DMS153 treated with DMSO at 0.1 percent for 48 hours (cell line): ENCODE data around the gene TMCO6.

ENCODE experiments used
- DNase-seq: peaks from one replicate; lab custom pipeline; 2025; ENCODE audit not compliant: unreplicated experiment; lab: John Stamatoyannopoulos, UW

The TMCO6 gene

DNA sequence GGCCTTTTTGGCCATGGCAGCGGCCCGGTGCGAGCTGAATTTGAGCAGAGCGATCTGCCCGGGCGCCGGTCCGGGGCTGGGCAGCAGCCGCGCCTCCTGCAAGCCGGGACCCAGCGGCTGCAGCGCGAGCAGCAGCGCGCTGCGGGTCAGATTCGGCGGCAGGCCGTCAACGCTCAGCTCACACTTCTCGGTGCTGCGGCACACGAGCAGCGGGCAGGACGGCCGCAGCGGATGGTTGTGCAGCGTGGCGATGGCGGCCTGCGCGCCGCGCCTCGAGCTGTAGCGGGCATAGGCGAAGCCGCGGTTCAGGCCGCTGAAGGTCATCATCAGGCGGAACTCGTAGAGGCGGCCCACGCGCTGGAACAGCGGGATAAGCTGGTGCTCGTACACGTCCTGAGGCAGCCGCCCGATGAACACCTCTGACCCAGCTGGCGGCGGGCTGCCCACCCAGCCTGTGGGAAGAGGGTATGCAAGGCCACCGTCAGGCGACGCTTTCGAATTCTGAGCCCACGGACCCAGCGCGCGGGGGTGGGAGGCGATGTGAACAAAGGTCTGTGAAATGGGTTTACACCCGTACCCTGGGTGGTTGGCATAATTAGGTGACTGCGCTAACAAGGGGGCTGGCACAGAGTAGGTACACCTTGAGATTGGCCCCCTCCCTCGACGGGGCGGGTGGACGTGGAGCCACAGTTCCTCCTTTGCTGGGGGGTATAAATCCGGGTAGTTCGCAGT lies 33.4 kb downstream of the TMCO6 start:
- DNase-seq, result no peak

DNA sequence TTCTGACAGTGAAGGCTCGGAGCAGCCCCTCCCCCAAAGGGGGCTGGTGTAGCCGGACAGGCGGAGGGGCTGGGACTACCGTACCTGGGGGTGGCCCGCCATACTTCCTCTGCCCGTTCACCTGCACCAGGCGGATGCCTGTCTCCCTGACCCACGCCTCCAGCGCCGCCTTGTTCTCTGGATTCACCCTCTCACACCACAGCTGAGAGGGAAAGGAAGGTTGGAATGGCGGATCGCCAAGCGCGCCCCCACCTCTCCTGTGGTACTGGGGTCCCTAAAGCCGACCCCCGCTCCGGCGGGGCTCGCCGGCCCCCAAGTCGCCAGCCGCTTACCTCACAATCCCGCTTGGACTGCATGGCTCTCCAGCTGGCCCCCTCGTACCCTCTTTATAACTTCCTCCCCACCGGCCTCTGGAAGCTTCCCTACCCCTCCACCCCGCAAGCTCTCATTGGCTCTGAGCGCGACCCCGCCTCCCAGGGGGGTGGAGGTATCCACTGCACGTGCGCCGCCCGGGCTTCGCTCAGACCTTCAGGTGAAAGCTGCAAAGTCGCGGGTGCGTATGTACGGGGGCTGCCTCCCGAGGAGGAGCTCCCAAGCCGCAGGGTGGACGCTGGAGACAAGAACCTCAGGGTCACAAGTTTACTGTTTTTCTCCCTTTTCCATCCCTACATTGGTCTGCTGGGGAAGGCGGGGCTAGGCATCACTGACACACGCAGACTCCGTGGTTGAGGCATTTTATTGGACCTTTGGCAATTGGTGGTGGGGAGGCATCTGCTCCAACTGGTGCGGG lies 34.1 kb downstream of the TMCO6 start, which contains the start of gene DND1:
TSS of gene DND1 (minus strand) at position 390 of the 790 bp plus-strand sequence. CDS start at position 356, 34 bp downstream.
- DNase-seq, result no peak

DNA sequence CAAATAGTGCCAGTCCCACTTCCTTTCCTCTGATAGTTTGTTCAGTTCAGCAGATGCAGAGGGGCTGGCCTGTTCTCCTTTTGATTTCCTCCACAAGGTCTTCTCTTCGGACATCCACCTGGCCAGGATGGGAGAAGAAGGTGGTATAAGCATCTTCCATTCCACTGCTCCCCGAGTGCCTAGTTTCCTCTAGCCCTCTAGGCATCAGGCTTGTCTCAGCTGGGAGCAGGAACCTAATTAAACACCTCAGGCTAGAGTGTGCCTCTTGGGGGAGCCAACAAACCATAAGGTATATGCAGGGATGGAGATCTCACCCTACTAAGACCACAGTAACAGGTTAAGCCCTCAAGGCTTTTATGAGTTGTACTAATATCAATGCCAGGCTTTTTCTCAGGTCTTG lies 35.0 kb downstream of the TMCO6 start:
- DNase-seq, result no peak

DNA sequence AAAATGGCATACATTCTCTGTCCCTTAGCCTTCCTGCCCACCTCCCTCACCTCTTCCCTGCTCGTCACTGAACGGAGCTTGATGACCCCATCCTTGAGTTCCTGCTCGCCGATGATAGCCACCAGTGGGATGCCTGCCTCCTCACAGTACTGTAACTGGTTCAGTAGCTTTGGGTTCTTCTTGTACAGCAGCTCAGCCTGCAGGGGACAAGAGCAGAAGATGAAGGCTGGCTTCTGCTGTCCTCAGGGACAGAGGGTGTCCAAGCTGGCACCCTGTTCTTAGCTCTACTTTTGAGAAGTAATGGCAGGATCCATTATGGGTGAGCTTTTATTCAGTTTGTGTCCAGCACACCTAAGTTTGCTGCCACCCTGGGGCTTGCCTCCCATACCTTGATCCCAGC lies 35.4 kb downstream of the TMCO6 start:
- no peak for DNase-seq

DNA sequence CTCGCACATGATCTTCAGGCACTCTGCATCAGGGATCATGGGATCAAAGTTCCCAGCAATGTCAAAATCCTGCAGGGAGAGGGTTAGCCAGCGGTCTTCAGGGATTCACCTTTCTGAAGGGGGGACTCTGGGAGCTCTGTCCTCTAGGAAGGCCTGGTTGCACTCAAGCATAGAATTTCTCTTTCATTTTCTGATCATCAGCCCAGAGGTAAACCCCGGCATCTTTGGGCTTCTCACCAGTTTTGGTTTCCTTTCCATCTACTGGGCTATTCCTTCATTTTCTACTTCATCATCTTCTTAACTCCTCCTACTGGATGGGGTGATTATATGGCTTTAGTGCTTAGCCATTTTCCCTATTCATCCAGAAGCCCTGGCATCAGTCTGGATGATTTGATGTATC lies 38.7 kb downstream of the TMCO6 start:
- DNase-seq, result no peak

DNA sequence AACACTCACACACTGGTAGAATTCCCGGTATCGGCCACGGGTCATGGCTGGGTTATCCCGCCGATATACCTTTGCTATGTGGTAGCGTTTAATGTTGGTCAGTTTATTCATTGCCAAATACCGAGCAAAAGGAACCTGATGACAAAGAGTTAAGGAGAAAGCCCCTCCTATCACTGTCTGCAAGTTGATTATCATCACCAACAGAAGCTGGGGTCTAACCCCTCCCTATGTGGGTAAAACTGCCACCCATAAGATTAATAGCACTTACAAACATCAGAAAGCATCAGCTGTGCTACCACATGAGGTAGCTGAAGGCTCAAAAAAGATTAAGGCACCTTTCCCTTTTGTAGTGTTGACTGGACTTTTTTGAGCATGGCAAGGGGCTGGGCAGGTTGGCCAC lies 39.7 kb downstream of the TMCO6 start:
- no peak for DNase-seq

DNA sequence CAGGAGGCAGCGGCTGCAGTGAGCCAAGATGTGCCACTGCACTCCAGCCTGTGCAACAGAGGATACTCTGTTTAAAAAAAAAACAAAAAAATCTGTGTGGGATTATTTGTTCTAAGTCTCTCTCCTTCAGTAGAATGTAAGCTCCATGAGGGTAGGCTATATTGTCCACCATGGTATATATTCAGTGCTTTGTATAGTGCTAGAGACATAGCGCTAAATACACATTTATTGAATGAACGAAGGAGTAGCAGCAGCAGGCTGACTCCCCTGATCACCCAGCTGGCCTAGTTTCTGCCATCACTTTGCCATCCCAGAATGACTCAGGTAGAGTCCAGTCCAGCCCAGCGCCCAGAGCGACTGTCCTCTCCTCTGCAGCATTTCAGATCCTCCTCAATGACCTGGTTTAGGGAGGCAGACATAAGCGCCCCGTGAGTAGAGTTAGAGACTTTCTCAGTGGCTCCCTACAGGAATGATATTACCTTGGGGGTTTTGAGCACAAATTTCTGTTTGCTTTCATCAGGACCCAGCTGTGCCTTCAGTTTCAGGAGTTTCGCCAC lies 51.2 kb downstream of the TMCO6 start:
- no peak for DNase-seq

DNA sequence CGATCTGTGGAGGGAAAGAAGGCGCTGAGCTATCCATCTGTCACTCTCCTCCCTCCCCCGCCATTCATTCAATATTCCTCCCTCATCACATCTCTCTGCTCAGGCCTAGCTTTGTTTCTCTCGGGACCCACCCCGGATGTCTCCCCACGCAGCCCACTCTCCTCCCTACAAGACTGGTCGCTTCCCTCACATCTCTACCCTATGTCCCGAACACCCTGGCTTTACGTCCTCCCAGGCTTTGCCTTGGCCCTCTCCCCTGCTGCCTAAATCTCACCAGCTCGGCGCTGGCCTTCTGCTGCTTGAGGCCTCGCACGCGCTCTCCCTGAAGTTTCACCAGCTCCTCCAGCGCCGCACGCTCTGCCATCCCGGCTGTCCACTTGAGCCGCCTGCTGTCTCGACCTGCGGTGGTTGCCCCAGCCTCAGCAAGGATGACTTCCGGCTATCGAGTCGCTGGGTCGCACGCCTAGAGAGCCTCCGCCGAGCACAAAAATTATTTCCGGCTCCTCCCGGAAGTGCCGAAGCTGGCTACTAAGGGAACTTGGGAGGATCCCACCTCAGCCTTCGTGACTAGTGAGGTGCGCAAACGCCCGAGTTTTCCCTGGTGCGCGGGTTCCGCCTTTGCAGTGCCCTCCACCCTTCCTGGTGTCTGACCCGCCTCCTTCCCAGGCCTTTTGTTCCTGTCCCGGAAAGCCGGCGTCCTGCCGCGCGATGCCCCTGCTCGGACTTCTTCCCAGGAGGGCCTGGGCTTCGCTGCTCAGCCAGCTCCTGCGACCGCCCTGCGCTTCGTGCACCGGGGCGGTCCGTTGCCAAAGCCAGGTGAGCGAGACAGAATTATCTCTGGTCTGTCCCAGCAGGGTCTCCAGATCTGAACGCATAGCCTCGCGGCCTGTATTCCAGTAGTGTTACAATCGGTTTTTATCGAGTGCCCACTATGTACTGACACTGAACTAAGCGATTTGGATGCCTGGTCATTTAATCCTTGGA lies 52.0 kb downstream of the TMCO6 start, which contains the start of the genes HARS1 and HARS2:
TSS of gene HARS1 (minus strand) at position 430 of the 984 bp plus-strand sequence. CDS start at position 364, 66 bp downstream.
TSS of gene HARS2 (plus strand) at position 515 of the 984 bp plus-strand sequence. CDS start at position 709, 194 bp downstream.
- peak; percentile 24 for DNase-seq

- DNase-seq, result no peak
Observed at GRCh38 chr5:140694276-140694675, 55.0 kb downstream of the TMCO6 start.
